H1 (cell line): ENCODE results near the gene PAK2. TPM values are rescaled to one million over a fixed set of nuclear protein-coding genes. Genes with fewer than 3 reads are reported as not detected.
"Not testable (repeated sequence)": the region's sequence is repeated elsewhere in the genome, so short reads cannot be mapped to it uniquely, and the experiment has no call there.

Source experiments
- CTCF ChIA-PET: fragments of 300-600 bp; sonication (Branson Sonifier 250); formaldehyde crosslinking; loops from one replicate; lab custom pipeline; 2021; ENCODE audit not compliant: partially characterized antibody; lab: Charles Lee
- POLR2A ChIA-PET: fragments of 300-600 bp; sonication (Branson Sonifier 250); formaldehyde crosslinking; loops from one replicate; lab custom pipeline; 2021; ENCODE audit warnings: inconsistent platforms; ENCODE audit not compliant: partially characterized antibody; lab: Charles Lee
- DNase-seq, 2 experiments: peaks; one replicate each; pipeline versions ENCODE4 v3.0.0 to v3.0.0-alpha.2; 2010 to 2022; ENCODE audit warnings: low spot score in 2 of 2, low read depth in 1 of 2, mixed read lengths in 1 of 2
- FAIRE-seq: peaks from 2 replicates; lab custom pipeline; 2011; peaks lifted over from hg19 to GRCh38; lab: Jason Lieb, UNC
- H2AFZ ChIP-seq: 2 replicates; pipeline ENCODE4 v1.8.1; 2012; ENCODE audit warnings: low read length, inconsistent platforms
- H2AK5ac ChIP-seq: 2 replicates; pipeline ENCODE4 v1.6.1; 2013; ENCODE audit warnings: low read depth, low read length
- H2BK120ac ChIP-seq: replicated peaks from 2 replicates; pipeline ENCODE3; 2013; ENCODE audit warnings: low read depth, low read length, inconsistent platforms
- H2BK12ac ChIP-seq: 2 replicates; pipeline ENCODE4 v1.6.1; 2013; ENCODE audit warnings: low read depth, low read length
- H2BK15ac ChIP-seq: 2 replicates; pipeline ENCODE4 v1.6.1; 2013; ENCODE audit warnings: low read length
- H2BK20ac ChIP-seq: 2 replicates; pipeline ENCODE4 v1.6.1; 2013; ENCODE audit warnings: low read length
- H2BK5ac ChIP-seq: 2 replicates; pipeline ENCODE4 v1.6.1; 2013; ENCODE audit warnings: low read depth, low read length
- H3K14ac ChIP-seq: 2 replicates; pipeline ENCODE4 v1.6.1; 2013; ENCODE audit warnings: inconsistent platforms; ENCODE audit not compliant: insufficient read length
- H3K18ac ChIP-seq: 2 replicates; pipeline ENCODE4 v1.6.1; 2013; ENCODE audit warnings: low read length; ENCODE audit errors: extremely low read depth
- H3K23ac ChIP-seq: 2 replicates; pipeline ENCODE4 v1.6.1; 2013; ENCODE audit warnings: inconsistent platforms; ENCODE audit not compliant: insufficient read length
- H3K23me2 ChIP-seq: 2 replicates; pipeline ENCODE4 v1.6.1; 2013; ENCODE audit warnings: low read depth, low read length
- H3K27ac ChIP-seq: 2 replicates; pipeline ENCODE4 v1.6.1; 2011; ENCODE audit warnings: low read depth, low read length, inconsistent platforms
- H3K27me3 ChIP-seq, 4 experiments: replicated peaks in 1 of 4; 1 replicate in 1 of 4; 2 replicates in 3 of 4; pipeline versions ENCODE4 v1.6.1 to v1.8.1; 2011 to 2013; ENCODE audit warnings: low read length in 3 of 4, mild to moderate bottlenecking in 3 of 4, inconsistent platforms in 2 of 4, mixed read lengths in 2 of 4, moderate library complexity in 1 of 4; ENCODE audit not compliant: control insufficient read depth in 3 of 4, insufficient read depth in 3 of 4; ENCODE audit errors: extremely low read depth in 1 of 4
- H3K36me3 ChIP-seq, 4 experiments: 2 replicates each; pipeline versions ENCODE4 v1.6.1 to v1.8.1; 2011 to 2013; ENCODE audit warnings: mild to moderate bottlenecking in 4 of 4, low read length in 3 of 4, moderate library complexity in 2 of 4, control low read depth in 1 of 4, inconsistent platforms in 1 of 4; ENCODE audit not compliant: insufficient read depth in 4 of 4, control insufficient read depth in 2 of 4
- H3K4ac ChIP-seq: replicated peaks from 2 replicates; pipeline ENCODE3; 2013; ENCODE audit warnings: low read length, low read depth, mixed read lengths, inconsistent platforms; ENCODE audit not compliant: insufficient read length
- H3K4me1 ChIP-seq, 4 experiments: replicated peaks in 1 of 4; 1 replicate in 1 of 4; 2 replicates in 3 of 4; pipeline versions ENCODE4 v1.6.1 to v1.8.1; 2011 to 2013; ENCODE audit warnings: low read length in 3 of 4, inconsistent platforms in 2 of 4, mixed read lengths in 1 of 4; ENCODE audit not compliant: insufficient read depth in 4 of 4, control insufficient read depth in 3 of 4
- H3K4me2 ChIP-seq, 2 experiments: 2 replicates each; pipeline versions ENCODE4 v1.6.1 to v1.8.1; 2011 to 2013; ENCODE audit warnings: low read depth in 2 of 2, low read length in 2 of 2, control low read depth in 1 of 2, inconsistent platforms in 1 of 2, mild to moderate bottlenecking in 1 of 2; ENCODE audit not compliant: insufficient read depth in 1 of 2
- H3K4me3 ChIP-seq, 4 experiments: fragments of 200-600, 300-600 bp in 1 of 4; sonication (generic), shearing (Covaris generic), sonication (Bioruptor Twin) in 1 of 4; 2 replicates each; pipeline versions ENCODE4 v1.5.1 to v1.8.1; 2011 to 2016; ENCODE audit warnings: low read length in 4 of 4, low read depth in 3 of 4, control low read depth in 2 of 4, inconsistent platforms in 2 of 4, mild to moderate bottlenecking in 2 of 4, mixed read lengths in 1 of 4, moderate library complexity in 1 of 4; ENCODE audit not compliant: insufficient read depth in 2 of 4; ENCODE audit errors: extremely low read depth in 1 of 4
- H3K56ac ChIP-seq: replicated peaks from 2 replicates; pipeline ENCODE3; 2013; ENCODE audit warnings: low read depth, mild to moderate bottlenecking, mixed read lengths, low read length, inconsistent platforms; ENCODE audit not compliant: insufficient read length
- H3K79me1 ChIP-seq: 2 replicates; pipeline ENCODE4 v1.6.1; 2013; ENCODE audit warnings: low read depth, low read length, control low read depth
- H3K79me2 ChIP-seq, 2 experiments: 2 replicates each; pipeline versions ENCODE4 v1.6.1 to v1.8.1; 2012 to 2013; ENCODE audit warnings: low read length in 2 of 2, mild to moderate bottlenecking in 2 of 2, inconsistent platforms in 1 of 2; ENCODE audit not compliant: insufficient read depth in 2 of 2, control insufficient read depth in 1 of 2
- H3K9ac ChIP-seq, 4 experiments: replicated peaks in 1 of 4; 1 replicate in 1 of 4; 2 replicates in 3 of 4; pipeline versions ENCODE4 v1.6.1 to v1.8.1; 2011 to 2013; ENCODE audit warnings: low read depth in 3 of 4, low read length in 3 of 4, control low read depth in 2 of 4, mild to moderate bottlenecking in 2 of 4, moderate library complexity in 2 of 4, inconsistent platforms in 1 of 4; ENCODE audit errors: extremely low read depth in 1 of 4
- H3K9me3 ChIP-seq, 2 experiments: 2 replicates each; pipeline versions ENCODE4 v1.6.1 to v1.8.1; 2012 to 2013; ENCODE audit warnings: mild to moderate bottlenecking in 2 of 2, moderate library complexity in 2 of 2, control low read depth in 1 of 2, inconsistent platforms in 1 of 2, low read depth in 1 of 2, low read length in 1 of 2, mixed read lengths in 1 of 2; ENCODE audit not compliant: insufficient read depth in 2 of 2
- H4K20me1 ChIP-seq, 2 experiments: replicated peaks in 1 of 2; 2 replicates each; pipeline versions ENCODE3 to v1.8.1; 2011 to 2013; ENCODE audit warnings: inconsistent platforms in 2 of 2, low read length in 2 of 2, mild to moderate bottlenecking in 1 of 2; ENCODE audit not compliant: insufficient read depth in 2 of 2, control insufficient read depth in 1 of 2
- H4K5ac ChIP-seq: 2 replicates; pipeline ENCODE4 v1.6.1; 2013; ENCODE audit warnings: low read length, low read depth, mixed read lengths, inconsistent platforms; ENCODE audit not compliant: insufficient read length
- H4K8ac ChIP-seq: 2 replicates; pipeline ENCODE4 v1.8.0; 2013; ENCODE audit warnings: mild to moderate bottlenecking, moderate library complexity, low read length, inconsistent platforms; ENCODE audit not compliant: insufficient read depth; ENCODE audit errors: extremely low read depth
- H4K91ac ChIP-seq: replicated peaks from 2 replicates; pipeline ENCODE3; 2013; ENCODE audit warnings: low read length, mixed read lengths, inconsistent platforms; ENCODE audit not compliant: insufficient read length
- WGBS, 2 experiments: shearing (Covaris generic) in 1 of 2; methylation state at CpG; one replicate each; pipeline versions ENCODE4 v1.1.6 to v1.1.7; 2013 to 2015; ENCODE audit warnings: low lambda C conversion rate in 2 of 2, mixed read lengths in 2 of 2, inconsistent platforms in 1 of 2, low coverage in 1 of 2, missing lambda C conversion rate in 1 of 2; ENCODE audit not compliant: insufficient replicate concordance in 2 of 2, insufficient coverage in 1 of 2, insufficient read length in 1 of 2; ENCODE audit errors: extremely low coverage in 1 of 2, missing lambda C conversion rate in 1 of 2; 5-methylcytosine and 5-hydroxymethylcytosine counted together
- polyA plus RNA-seq, 7 experiments: library from polyadenylated mRNA; depleted of rRNA in 3 of 7; stranded (reverse) in 5 of 7; unstranded in 2 of 7; fragments of >200 nt in 5 of 7; fragments of 200-250 nt in 2 of 7; gene quantifications; 1 replicate in 5 of 7; 2 replicates in 1 of 7; 4 replicates in 1 of 7; pipeline versions ENCODE4 v1.2.1 to v1.2.3, GENCODE V29; 2011 to 2013; ENCODE audit warnings: missing spikeins in 2 of 7, mixed read lengths in 2 of 7
- total RNA-seq: library from RNA; stranded (reverse); fragmentation: NEBNext Ultra II Directional; extraction: Animal tissue kit (Norgen Biotek cat#: 25700); gene quantifications from 2 replicates; pipeline ENCODE4 v1.2.1, GENCODE V29; 2021

The PAK2 gene
- total and polyA plus RNA-seq, 2 of the 8 experiments (the other 6 are each of a cell fraction or from before 2014, with no cell fraction given), result 13.1 to 60.5 TPM

DNA sequence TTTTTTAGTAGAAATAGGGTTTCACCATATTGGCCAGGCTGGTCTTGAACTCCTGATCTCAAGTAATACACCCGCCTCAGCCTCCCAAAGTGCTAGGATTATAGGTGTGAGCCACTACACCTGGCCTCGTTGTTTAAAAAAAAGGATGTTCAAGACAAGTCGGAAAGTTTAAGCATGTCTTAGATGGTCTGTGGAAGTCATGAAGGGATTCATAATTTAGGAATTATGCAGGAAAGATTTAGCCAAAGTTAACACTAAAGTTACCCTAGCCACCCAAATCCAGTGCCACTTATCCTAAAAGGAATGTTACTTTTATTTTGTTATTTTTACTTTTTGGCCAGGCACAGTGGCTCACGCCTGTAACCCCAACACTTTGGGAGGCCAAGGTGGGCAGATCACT is 108.7 kb downstream of the PAK2 start:
- H3K18ac ChIP-seq, H3K23me2 ChIP-seq, H4K91ac ChIP-seq, FAIRE-seq, CTCF ChIA-PET, POLR2A ChIA-PET, H3K23ac ChIP-seq, H2BK20ac ChIP-seq, H3K27me3 ChIP-seq, H3K14ac ChIP-seq, H3K4me3 ChIP-seq, H3K4me2 ChIP-seq, H2AK5ac ChIP-seq, H2BK12ac ChIP-seq, H3K4me1 ChIP-seq, H2BK15ac ChIP-seq, H2BK120ac ChIP-seq, H4K20me1 ChIP-seq, H4K8ac ChIP-seq, H2BK5ac ChIP-seq, H3K27ac ChIP-seq, H2AFZ ChIP-seq, DNase-seq, H3K36me3 ChIP-seq, H3K79me1 ChIP-seq, H3K79me2 ChIP-seq, H3K56ac ChIP-seq, H3K9ac ChIP-seq, H4K5ac ChIP-seq, H3K4ac ChIP-seq: not testable (repeated sequence)
- peaks cover 22 to 31% of the 10 kb centered on the region in 2 experiments for H3K9me3 ChIP-seq
- 78% methylated on average over 4 of the region's 4 CpGs; no CpG with 5 or more reads in 1 of the 2 experiments for WGBS, 2 experiments
